Measurements from ENCODE around the gene CCNL2.
"Not testable (repeated sequence)": the region's sequence is repeated elsewhere in the genome, so short reads cannot be mapped to it uniquely, and the experiment has no call there.

CCNL2 gene

DNA sequence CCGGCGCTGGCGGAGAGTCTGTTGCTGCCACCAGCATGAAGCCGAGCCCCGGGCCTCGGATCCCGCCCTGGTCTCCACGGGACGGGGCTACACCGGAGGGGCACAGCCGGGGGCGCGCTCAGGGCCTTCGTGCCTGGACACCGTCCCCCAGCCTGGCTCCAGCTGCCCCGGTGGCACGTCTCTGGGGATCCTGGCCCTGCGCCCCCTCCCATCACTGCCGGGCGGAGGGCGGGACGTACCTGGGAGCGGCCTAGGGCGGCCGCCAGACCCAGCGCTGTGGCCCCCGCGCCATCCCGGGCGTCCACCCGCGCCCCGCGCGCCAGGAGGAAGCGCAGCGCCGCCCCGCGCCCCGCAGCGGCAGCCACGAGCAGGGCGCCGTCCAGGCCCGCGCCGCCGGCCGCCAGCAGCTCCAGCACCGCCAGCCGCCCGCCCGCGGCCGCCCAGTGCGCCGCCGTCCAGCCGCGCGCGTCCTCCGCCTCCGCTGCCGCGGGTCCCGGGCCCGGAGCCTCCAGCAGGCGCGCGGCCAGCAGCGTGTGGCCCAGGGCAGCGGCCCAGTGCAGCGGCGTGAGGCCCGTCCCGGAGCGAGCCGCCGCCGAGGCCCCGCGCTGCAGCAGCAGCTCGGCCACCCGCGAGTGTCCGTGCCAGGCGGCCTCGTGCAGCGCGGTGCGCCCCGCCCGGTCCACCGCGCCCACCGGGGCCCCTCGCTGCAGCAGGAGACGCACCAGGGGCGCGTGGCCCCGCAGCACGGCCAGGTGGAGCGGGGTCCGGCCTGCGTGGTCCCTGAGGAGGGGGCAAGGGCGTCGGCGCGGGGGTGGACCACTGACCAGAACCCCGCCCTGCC lies 20.9 kb upstream of the CCNL2 start:
- DNase-seq (ENCODE audit: low read depth): no peak

DNA sequence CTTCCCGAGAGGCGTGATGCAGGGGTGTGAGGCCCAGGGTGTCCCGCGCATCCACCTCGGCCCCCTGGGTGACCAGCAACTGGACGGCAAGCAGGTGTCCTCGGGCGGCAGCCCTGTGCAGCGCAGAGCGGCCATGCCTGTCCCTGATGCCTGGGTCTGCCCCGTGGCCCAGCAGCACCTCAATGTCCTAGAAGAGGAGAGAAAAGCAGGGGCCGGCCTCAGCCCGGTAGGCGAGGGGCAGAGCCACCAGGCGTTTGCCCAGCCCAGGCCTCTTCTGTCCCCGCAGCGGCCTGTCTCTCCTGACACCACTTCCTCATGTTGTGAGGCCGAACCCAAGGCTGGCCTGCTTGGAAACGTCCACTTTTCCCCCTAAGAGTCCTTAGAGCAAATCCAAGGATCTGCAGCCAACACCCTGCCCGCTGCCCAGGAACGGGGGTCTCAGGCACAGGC lies 20.3 kb upstream of the CCNL2 start:
- DNase-seq (ENCODE audit: low read depth): no peak

GRCh38 chr1:1418464-1419362 lies 19.6 kb upstream of the CCNL2 start:
- no peak for DNase-seq (ENCODE audit: low read depth)

DNA sequence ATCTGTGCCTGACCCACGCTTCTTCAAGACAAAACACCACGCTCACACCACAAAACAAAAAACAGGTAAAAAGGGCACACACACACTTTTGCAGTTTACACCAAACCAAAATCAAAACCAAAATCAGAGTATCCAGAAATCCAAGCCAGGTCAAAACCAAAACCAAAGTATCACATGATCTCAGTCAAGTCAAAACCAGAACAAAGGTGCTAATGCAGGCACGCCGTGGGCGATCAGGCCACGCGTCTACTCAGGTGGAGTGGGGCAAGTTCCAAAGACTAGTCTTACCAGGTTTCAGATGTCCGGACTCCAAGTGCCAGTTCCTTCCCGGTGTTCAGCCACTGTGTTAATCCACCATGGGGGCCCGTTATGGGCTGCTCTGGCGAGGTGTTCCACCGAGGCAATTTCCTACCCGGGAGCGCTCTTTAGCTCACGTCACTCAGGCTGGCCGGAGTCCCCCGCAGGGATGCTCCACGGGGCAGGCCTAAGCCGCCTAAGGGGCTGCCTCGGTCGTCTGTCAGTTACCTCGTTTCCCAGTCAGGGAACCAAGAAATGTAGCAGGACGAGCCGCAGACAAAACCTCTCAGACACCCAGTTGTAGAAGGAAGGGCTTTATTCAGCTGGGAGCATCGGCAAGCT lies 18.8 kb upstream of the CCNL2 start:
- DNase-seq (ENCODE audit: low read depth): not testable (repeated sequence)

DNA sequence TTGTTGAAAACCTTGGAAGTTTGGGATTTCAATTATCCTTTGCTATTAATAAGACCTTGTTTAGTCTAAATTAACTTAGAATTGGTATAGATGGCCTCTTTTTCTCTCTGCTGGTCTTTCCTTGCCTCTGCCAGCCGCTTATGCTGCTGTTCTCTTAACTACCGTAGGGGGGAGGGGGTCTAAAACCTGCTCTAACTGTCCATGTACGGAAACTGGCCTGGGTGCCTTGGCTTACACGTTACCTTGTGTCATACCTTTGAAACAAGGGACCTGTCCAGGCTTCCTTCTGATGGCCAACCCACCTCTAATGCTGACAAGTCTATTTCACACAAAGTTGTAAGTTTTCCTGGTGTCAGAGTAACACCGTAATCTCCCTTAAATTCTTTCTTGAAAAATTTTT lies 18.3 kb upstream of the CCNL2 start:
- DNase-seq (ENCODE audit: low read depth): not testable (repeated sequence)

GRCh38 chr1:1415751-1416150 lies 16.6 kb upstream of the CCNL2 start:
- no peak for DNase-seq (ENCODE audit: low read depth)

DNA sequence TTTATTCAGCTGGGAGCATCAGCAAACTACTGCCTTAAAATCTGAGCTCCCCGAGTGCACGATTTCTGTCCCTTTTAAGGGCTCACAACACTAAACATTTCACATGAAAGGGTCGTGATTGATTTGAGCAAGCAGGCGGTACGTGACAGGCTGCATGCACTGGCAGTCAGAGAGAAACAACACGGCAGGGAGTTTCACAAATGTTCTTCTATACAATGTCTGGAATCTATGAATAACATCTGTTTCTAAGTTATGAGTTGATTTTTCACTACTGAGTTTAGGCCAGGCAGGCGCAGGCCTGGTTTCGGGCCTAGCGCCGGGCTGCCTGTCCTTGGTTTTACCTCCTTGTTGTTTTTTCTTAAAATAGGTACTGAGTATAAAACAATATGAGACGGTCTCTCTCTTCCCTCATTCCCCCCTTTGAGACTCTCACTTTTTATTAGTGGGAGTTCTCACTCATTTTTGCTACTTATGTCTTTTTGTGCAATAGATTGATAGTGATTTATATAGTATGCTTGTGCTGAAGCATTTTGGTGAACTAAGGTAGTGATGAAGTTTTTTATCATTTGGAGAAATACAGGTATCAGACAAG lies 13.3 kb upstream of the CCNL2 start:
- DNase-seq (ENCODE audit: low read depth): not testable (repeated sequence)

- no peak for DNase-seq (ENCODE audit: low read depth)
These were observed 12.5 kb upstream of the CCNL2 start for GRCh38 chr1:1411626-1412025.

DNA sequence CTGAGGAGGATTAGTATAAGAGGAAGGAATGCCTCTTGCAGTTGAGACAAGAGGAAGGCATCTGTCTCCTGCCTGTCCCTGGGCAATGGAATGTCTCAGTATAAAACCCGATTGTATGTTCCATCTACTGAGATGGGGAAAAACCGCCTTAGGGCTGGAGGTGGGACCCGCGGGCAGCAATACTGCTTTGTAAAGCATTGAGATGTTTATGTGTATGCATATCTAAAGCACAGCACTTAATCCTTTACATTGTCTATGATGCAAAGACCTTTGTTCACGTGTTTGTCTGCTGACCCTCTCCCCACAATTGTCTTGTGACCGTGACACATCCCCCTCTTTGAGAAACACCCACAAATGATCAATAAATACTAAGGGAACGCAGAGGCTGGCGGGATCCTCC lies 11.1 kb upstream of the CCNL2 start:
- not testable (repeated sequence) for DNase-seq (ENCODE audit: low read depth)

DNA sequence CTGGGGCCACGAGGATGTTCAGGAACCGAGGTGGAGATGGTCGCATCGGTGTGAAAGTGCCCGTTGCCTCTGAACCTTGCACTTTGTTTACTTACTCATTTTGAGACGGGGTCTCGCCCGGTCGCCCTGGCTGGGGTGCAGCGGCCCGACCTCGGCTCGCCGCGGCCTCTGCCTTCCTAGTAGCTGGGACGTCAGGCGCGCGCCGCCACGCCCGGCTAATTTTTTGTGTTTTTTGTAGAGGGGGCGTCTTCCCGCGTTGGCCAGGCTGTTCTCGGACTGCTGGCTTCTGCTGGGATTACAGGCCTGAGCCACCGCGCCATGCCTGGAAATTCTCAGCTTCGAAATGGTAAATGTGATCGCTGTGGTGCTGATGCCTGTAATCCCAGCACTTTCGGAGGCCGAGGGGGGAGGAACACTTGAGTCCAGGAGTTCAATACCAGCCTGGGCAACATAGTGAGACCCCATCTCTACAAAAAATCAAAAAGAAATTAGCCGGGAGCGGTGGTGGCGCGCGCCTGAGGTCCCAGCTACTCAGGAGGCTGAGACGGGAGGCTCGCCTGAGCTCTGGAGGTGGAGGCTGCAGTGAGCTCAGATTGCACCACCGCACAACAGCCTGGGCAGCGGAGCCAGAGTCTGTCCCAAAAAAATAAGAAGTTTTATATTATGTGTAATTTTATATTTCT lies 8.6 kb upstream of the CCNL2 start:
- no peak for DNase-seq (ENCODE audit: low read depth)

DNA sequence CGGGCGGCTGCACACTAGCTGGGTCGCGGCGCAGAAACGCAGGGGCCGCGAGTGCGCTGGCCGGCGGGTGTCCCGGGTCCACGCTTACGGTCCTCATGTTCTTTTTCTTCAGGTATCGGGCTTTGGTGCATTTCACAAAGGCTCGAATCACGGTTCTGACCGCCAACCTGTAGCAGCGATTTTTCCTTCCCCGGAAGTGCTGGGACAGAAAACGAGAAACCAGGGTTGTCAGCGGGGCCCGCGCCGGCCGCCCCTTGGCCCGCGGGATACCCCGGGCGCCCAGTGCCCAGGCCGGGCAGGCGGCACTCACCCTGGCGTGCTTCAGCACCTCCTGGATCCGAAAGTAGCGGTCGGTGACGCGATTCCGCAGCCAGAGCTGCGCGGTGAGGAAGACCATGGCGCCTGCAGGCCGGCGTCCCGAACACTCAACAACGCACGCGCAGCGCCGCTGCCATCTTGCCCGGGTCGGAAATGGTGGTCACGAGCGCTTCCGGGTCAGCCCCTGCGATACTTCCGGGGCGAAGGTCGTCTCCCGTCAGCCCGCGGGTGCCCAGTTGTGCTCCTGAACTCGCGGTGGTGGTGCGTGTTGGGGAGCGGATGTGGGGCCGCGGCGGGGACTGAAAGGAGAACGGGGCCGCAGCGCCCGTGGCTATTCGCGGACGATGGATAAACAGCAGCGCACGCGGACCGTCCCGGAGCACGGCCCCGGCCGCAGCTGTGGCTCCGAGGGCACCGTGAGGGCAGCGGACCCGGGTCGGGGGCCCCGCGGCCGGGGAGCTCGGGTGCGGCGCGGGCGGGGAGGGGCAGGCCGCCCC lies 7.9 kb upstream of the CCNL2 start, which contains the start of gene MRPL20:
MRPL20 (minus strand) TSS at position 473 of the 815 bp plus-strand sequence; CDS start at position 397, 76 bp downstream.
- peak; percentile 70 for DNase-seq (ENCODE audit: low read depth)

DNA sequence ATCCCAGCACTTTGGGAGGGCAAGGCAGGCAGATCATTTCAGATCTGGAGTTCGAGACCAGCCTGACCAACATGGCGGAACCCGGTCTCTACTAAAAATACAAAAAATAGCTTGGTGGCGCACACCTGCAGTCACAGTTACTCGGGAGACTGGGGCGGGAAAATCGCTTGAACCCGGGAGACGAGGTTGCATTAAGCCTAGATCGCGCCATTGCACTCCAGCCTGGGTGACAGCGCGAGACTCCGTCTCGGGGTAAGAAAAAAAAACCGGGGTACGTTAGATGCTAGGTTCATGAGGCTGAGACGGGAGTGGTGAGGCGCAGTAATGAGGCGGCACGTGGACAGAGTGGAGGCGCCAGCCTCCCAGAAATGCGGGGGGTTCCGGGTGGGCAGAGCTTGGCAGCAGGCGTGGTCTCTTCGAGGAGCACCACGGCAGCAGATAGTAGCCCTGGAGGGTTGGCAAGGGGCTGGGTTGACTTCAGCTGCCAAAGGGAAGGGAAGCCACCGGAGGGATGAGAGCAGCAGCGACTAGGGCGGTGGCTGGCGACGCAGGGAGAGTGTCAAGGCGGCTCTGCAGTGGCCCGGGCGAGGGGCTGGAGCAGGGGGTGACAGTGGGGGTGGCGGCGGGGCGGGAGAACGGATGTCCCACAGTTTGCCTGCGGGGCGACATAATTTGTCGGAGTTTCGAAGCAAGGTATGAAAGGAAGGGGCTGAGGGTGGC lies 7.1 kb upstream of the CCNL2 start:
- no peak for DNase-seq (ENCODE audit: low read depth)

DNA sequence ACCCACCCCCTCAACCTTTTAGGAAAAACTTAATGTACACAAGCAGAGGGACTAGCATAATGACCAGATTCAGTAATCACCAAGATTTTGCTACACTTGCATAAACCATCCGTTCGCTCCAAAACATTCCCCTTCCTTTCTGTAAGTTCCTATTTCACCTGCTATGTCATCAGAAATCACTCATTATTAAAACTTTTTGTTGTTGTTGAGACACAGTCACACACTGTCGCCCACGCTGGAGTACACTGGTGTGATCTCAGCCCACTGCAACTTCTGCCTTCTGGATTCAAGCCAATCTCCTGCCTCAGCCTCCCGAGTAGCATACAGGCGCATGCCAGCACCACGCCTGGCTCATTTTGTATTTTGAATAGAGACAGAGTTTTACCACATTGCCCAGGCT lies 4.5 kb upstream of the CCNL2 start:
- no peak for DNase-seq (ENCODE audit: low read depth)

DNA sequence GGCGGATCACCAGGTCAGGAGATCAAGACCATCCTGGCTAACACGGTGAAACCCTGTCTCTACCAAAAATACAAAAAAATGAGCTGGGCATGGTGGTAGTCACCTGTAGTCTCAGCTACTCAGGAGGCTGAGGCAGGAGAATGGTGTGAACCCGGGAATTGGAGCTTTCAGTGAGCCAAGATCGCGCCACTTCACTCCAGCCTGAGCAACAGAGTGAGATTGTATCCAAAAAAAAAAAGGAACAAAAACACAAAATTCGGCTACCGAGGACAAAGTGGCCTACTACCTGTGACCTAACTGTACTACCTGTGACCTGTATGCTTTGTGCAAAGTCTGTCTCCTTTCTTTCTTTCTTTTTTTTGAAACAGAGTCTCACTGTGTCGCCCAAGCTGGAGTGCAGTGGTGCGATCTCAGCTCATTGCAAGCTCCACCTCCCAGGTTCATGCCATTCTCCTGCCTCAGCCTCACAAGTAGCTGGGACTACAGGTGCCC lies 3.8 kb upstream of the CCNL2 start:
- DNase-seq (ENCODE audit: low read depth): not testable (repeated sequence)

GRCh38 chr1:1402072-1402900 lies 3.2 kb upstream of the CCNL2 start:
- no peak for DNase-seq (ENCODE audit: low read depth)

- DNase-seq (ENCODE audit: low read depth): no peak
These were observed 2.4 kb upstream of the CCNL2 start for GRCh38 chr1:1401457-1402010.

DNA sequence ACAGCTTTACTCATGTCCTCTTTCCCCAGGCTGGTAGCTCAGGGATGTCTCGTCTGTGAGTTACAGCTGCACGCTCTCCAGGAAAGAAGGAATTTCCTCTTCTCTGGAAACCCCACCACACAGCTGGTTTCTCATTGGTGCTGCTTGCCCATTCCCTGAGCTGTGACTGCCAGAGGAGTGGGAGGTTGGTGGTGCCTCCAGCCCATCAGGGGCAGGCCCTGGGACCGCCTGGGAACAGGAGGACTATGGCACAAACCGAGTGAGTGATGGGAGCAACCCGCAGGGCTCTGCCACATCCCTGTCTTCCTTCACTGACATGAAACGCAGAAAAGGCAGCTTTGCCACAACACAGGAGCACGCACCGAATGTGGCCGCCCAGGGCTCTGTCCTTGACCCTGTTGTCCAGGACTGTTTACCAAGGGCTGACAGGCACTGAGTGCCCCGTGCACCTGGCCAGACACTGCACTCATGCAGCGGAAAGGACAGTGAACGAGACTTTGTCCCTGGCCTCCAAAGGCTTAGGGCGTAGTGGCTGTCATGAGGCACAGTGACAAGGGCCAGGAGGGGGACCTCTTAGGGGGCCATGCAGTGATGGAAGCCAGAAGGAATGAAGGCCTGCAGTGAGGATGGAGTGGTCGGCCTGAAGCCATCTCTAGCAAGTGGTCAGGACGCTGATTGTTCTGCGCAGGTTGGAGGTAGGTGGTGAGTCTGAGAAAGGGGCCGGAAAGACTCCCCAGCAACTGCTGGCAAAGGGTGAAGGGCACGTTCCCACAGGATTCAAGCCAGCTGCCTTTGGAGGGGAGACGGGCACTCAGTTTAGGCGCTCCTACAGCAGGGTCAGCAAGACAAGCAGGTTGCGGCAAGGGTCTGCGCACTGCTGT lies 1.7 kb upstream of the CCNL2 start:
- no peak for DNase-seq (ENCODE audit: low read depth)
